ENCODE data around the gene ZNF777.
"Not testable (repeated sequence)": the region's sequence is repeated elsewhere in the genome, so short reads cannot be mapped to it uniquely, and the experiment has no call there.

Gene ZNF777

GRCh38 chr7:149414745-149415390, 46.0 kb downstream of the ZNF777 start:
- no peak overlapping the region for H3K27ac ChIP-seq (ENCODE audit: low read depth, low read length)
- H2BK15ac ChIP-seq (replicated peaks; ENCODE audit: low read depth) = no peak overlapping the region
- no CpG with 5 or more reads among the region's 36 CpGs for WGBS (ENCODE audit: extremely low coverage, insufficient coverage, low lambda C conversion rate)
- no peak overlapping the region for H2BK5ac ChIP-seq (ENCODE audit: low read length)
- no peaks in the 10 kb centered on the region for H3K27me3 ChIP-seq (ENCODE audit: insufficient read depth, low read length, poor library complexity)
- H3K9ac ChIP-seq (ENCODE audit: low read length) = peak overlapping the region; percentile 29
- no peak overlapping the region for H3K18ac ChIP-seq (ENCODE audit: low read length)
- peak overlapping the region; percentile 2 for H3K4me2 ChIP-seq (ENCODE audit: low read length)
- H2AK5ac ChIP-seq (ENCODE audit: low read length) = no peak overlapping the region
- DNase-seq = peak; percentile 100
- H3K4me3 ChIP-seq (ENCODE audit: low read length) = peak overlapping the region; percentile 57
- no peak overlapping the region for H3K4ac ChIP-seq (ENCODE audit: low read depth, low read length)
- H3K79me2 ChIP-seq (ENCODE audit: control insufficient read depth, insufficient read depth, low read length) = no peaks in the 10 kb centered on the region
- no peaks in the 10 kb centered on the region for H3K4me1 ChIP-seq (ENCODE audit: control insufficient read depth, low read depth, low read length)
- H3K36me3 ChIP-seq (ENCODE audit: control insufficient read depth, insufficient read depth, low read length) = no peaks in the 10 kb centered on the region
- peak overlapping the region; percentile 57 for H3K56ac ChIP-seq (ENCODE audit: low read length)
- no peak overlapping the region for H3K23ac ChIP-seq (ENCODE audit: low read length)
- no peak overlapping the region for H2BK120ac ChIP-seq (ENCODE audit: low read depth, low read length)
- no peak overlapping the region for H4K8ac ChIP-seq (ENCODE audit: low read depth, low read length)
- no peaks in the 10 kb centered on the region for H3K79me1 ChIP-seq (ENCODE audit: low read length)
- no peak overlapping the region for H4K5ac ChIP-seq (ENCODE audit: low read length)

DNA sequence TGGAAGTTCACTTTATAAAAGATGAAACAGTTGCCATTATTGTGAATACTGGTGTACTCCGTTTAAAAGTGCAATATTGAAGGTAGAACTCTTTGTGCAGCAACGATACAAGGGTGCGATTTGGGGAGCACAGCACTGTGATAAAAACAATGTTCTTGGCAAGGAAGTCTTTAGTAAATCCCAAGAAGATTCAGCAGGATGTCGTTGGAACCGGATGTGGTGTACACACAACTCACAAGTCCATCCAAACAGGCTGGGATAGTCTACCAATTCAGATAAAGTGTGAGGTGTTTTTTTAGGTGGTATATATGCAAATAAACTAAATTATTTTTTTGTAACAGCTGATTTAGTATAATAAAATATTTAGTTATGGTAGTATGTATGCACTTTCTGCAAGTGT, 46.7 kb downstream of the ZNF777 start:
- no peak for DNase-seq
- Histone ChIP-seq H2BK120ac (ENCODE audit: low read depth, low read length) (no peak overlapping the region), H3K79me2 (ENCODE audit: control insufficient read depth, insufficient read depth, low read length) (no peaks in the 10 kb centered on the region), H3K56ac (ENCODE audit: low read length) (no peak overlapping the region), H2AK5ac (ENCODE audit: low read length) (no peak overlapping the region), H3K36me3 (ENCODE audit: control insufficient read depth, insufficient read depth, low read length) (no peaks in the 10 kb centered on the region), H2BK15ac (replicated peaks; ENCODE audit: low read depth) (no peak overlapping the region), H3K27me3 (ENCODE audit: insufficient read depth, low read length, poor library complexity) (no peaks in the 10 kb centered on the region), H3K18ac (ENCODE audit: low read length) (no peak overlapping the region), H3K4me1 (ENCODE audit: control insufficient read depth, low read depth, low read length) (no peaks in the 10 kb centered on the region), H3K4ac (ENCODE audit: low read depth, low read length) (no peak overlapping the region), H3K23ac (ENCODE audit: low read length) (no peak overlapping the region), H4K5ac (ENCODE audit: low read length) (no peak overlapping the region), H2BK5ac (ENCODE audit: low read length) (no peak overlapping the region), H4K8ac (ENCODE audit: low read depth, low read length) (no peak overlapping the region), H3K9ac (ENCODE audit: low read length) (no peak overlapping the region), H3K27ac (ENCODE audit: low read depth, low read length) (no peak overlapping the region), H3K79me1 (ENCODE audit: low read length) (no peaks in the 10 kb centered on the region), H3K4me2 (ENCODE audit: low read length) (no peak overlapping the region), H3K4me3 (ENCODE audit: low read length) (no peak overlapping the region)
- WGBS (ENCODE audit: extremely low coverage, insufficient coverage, low lambda C conversion rate) = no CpG with 5 or more reads among the region's 5 CpGs

- H3K27me3 ChIP-seq (ENCODE audit: insufficient read depth, low read length, poor library complexity); H2AK5ac ChIP-seq (ENCODE audit: low read length); H3K4me2 ChIP-seq (ENCODE audit: low read length); H3K56ac ChIP-seq (ENCODE audit: low read length); H3K36me3 ChIP-seq (ENCODE audit: control insufficient read depth, insufficient read depth, low read length); DNase-seq; H3K18ac ChIP-seq (ENCODE audit: low read length); H4K8ac ChIP-seq (ENCODE audit: low read depth, low read length); H3K4me1 ChIP-seq (ENCODE audit: control insufficient read depth, low read depth, low read length); H2BK15ac ChIP-seq (replicated peaks; ENCODE audit: low read depth); H3K4me3 ChIP-seq (ENCODE audit: low read length); H2BK120ac ChIP-seq (ENCODE audit: low read depth, low read length); H3K27ac ChIP-seq (ENCODE audit: low read depth, low read length); H3K23ac ChIP-seq (ENCODE audit: low read length); H2BK5ac ChIP-seq (ENCODE audit: low read length); H4K5ac ChIP-seq (ENCODE audit: low read length); H3K79me2 ChIP-seq (ENCODE audit: control insufficient read depth, insufficient read depth, low read length); H3K79me1 ChIP-seq (ENCODE audit: low read length); H3K4ac ChIP-seq (ENCODE audit: low read depth, low read length); H3K9ac ChIP-seq (ENCODE audit: low read length): not testable (repeated sequence)
- no CpG with 5 or more reads among the region's 3 CpGs for WGBS (ENCODE audit: extremely low coverage, insufficient coverage, low lambda C conversion rate)
Measured at GRCh38 chr7:149413083-149413482, 47.8 kb downstream of the ZNF777 start.

GRCh38 chr7:149409895-149410294, 51.0 kb downstream of the ZNF777 start:
- Histone ChIP-seq H3K56ac (ENCODE audit: low read length) (no peak overlapping the region), H3K27me3 (ENCODE audit: insufficient read depth, low read length, poor library complexity) (no peaks in the 10 kb centered on the region), H3K4me3 (ENCODE audit: low read length) (no peak overlapping the region), H2BK120ac (ENCODE audit: low read depth, low read length) (no peak overlapping the region), H3K4ac (ENCODE audit: low read depth, low read length) (no peak overlapping the region), H2AK5ac (ENCODE audit: low read length) (no peak overlapping the region), H3K79me2 (ENCODE audit: control insufficient read depth, insufficient read depth, low read length) (no peaks in the 10 kb centered on the region), H4K8ac (ENCODE audit: low read depth, low read length) (no peak overlapping the region), H3K9ac (ENCODE audit: low read length) (no peak overlapping the region), H3K23ac (ENCODE audit: low read length) (no peak overlapping the region), H2BK5ac (ENCODE audit: low read length) (no peak overlapping the region), H3K27ac (ENCODE audit: low read depth, low read length) (no peak overlapping the region), H3K4me2 (ENCODE audit: low read length) (no peak overlapping the region), H2BK15ac (replicated peaks; ENCODE audit: low read depth) (no peak overlapping the region), H3K4me1 (ENCODE audit: control insufficient read depth, low read depth, low read length) (no peaks in the 10 kb centered on the region), H3K36me3 (ENCODE audit: control insufficient read depth, insufficient read depth, low read length) (no peaks in the 10 kb centered on the region), H4K5ac (ENCODE audit: low read length) (no peak overlapping the region), H3K18ac (ENCODE audit: low read length) (no peak overlapping the region), H3K79me1 (ENCODE audit: low read length) (no peaks in the 10 kb centered on the region)
- DNase-seq = no peak
- WGBS (ENCODE audit: extremely low coverage, insufficient coverage, low lambda C conversion rate) = no CpG with 5 or more reads among the region's 6 CpGs

GRCh38 chr7:149404825-149405224, 56.0 kb downstream of the ZNF777 start:
- Histone ChIP-seq H3K4ac (ENCODE audit: low read depth, low read length) (no peak overlapping the region), H3K27me3 (ENCODE audit: insufficient read depth, low read length, poor library complexity) (no peaks in the 10 kb centered on the region), H3K79me2 (ENCODE audit: control insufficient read depth, insufficient read depth, low read length) (no peaks in the 10 kb centered on the region), H3K4me2 (ENCODE audit: low read length) (no peak overlapping the region), H3K27ac (ENCODE audit: low read depth, low read length) (no peak overlapping the region), H2BK5ac (ENCODE audit: low read length) (no peak overlapping the region), H3K23ac (ENCODE audit: low read length) (no peak overlapping the region), H2BK15ac (replicated peaks; ENCODE audit: low read depth) (no peak overlapping the region), H3K4me3 (ENCODE audit: low read length) (no peak overlapping the region), H3K9ac (ENCODE audit: low read length) (no peak overlapping the region), H3K36me3 (ENCODE audit: control insufficient read depth, insufficient read depth, low read length) (no peaks in the 10 kb centered on the region), H3K79me1 (ENCODE audit: low read length) (no peaks in the 10 kb centered on the region), H3K18ac (ENCODE audit: low read length) (no peak overlapping the region), H2AK5ac (ENCODE audit: low read length) (no peak overlapping the region), H3K56ac (ENCODE audit: low read length) (no peak overlapping the region), H4K8ac (ENCODE audit: low read depth, low read length) (no peak overlapping the region), H3K4me1 (ENCODE audit: control insufficient read depth, low read depth, low read length) (no peaks in the 10 kb centered on the region), H4K5ac (ENCODE audit: low read length) (no peak overlapping the region), H2BK120ac (ENCODE audit: low read depth, low read length) (no peak overlapping the region)
- WGBS (ENCODE audit: extremely low coverage, insufficient coverage, low lambda C conversion rate) = no CpG with 5 or more reads among the region's 6 CpGs
- DNase-seq = no peak

- no peak overlapping the region for H2BK15ac ChIP-seq (replicated peaks; ENCODE audit: low read depth)
- no peak overlapping the region for H4K5ac ChIP-seq (ENCODE audit: low read length)
- H3K9ac ChIP-seq (ENCODE audit: low read length) = no peak overlapping the region
- H3K79me1 ChIP-seq (ENCODE audit: low read length) = no peaks in the 10 kb centered on the region
- no peak overlapping the region for H3K4me2 ChIP-seq (ENCODE audit: low read length)
- no peak overlapping the region for H3K27ac ChIP-seq (ENCODE audit: low read depth, low read length)
- H3K4ac ChIP-seq (ENCODE audit: low read depth, low read length) = no peak overlapping the region
- H4K8ac ChIP-seq (ENCODE audit: low read depth, low read length) = no peak overlapping the region
- H2AK5ac ChIP-seq (ENCODE audit: low read length) = no peak overlapping the region
- no peak overlapping the region for H3K56ac ChIP-seq (ENCODE audit: low read length)
- no peak overlapping the region for H2BK120ac ChIP-seq (ENCODE audit: low read depth, low read length)
- no peak overlapping the region for H3K18ac ChIP-seq (ENCODE audit: low read length)
- no peaks in the 10 kb centered on the region for H3K4me1 ChIP-seq (ENCODE audit: control insufficient read depth, low read depth, low read length)
- H3K4me3 ChIP-seq (ENCODE audit: low read length) = no peak overlapping the region
- H3K79me2 ChIP-seq (ENCODE audit: control insufficient read depth, insufficient read depth, low read length) = no peaks in the 10 kb centered on the region
- no CpG with 5 or more reads among the region's 12 CpGs for WGBS (ENCODE audit: extremely low coverage, insufficient coverage, low lambda C conversion rate)
- no peak for DNase-seq
- no peak overlapping the region for H3K23ac ChIP-seq (ENCODE audit: low read length)
- H2BK5ac ChIP-seq (ENCODE audit: low read length) = no peak overlapping the region
- no peaks in the 10 kb centered on the region for H3K27me3 ChIP-seq (ENCODE audit: insufficient read depth, low read length, poor library complexity)
- H3K36me3 ChIP-seq (ENCODE audit: control insufficient read depth, insufficient read depth, low read length) = no peaks in the 10 kb centered on the region
Measured at GRCh38 chr7:149404396-149404795, 56.5 kb downstream of the ZNF777 start.

Measured in mesendoderm (in vitro differentiated cells).